Gastroesophageal sphincter (tissue), 4 donors: Measurements from ENCODE around the gene ERCC4. TPM values are rescaled to one million over a fixed set of nuclear protein-coding genes. Genes with fewer than 3 reads are reported as not detected.

Source experiments
- ATAC-seq: fragments of 150-250 bp; one replicate; pipeline ENCODE4 v1.9.1; 2016; ENCODE audit warnings: mild to moderate bottlenecking, moderate library complexity
- H3K27ac ChIP-seq, 4 donors: fragments of 200-600 bp; sonication (generic) in 3 of 4; 1 replicate in 3 of 4; 2 replicates in 1 of 4; pipeline ENCODE4 v1.5.1; 2016 to 2019
- H3K27me3 ChIP-seq: fragments of 200-600 bp; sonication (generic); one replicate; pipeline ENCODE4 v1.5.1; 2019
- H3K36me3 ChIP-seq, 2 donors: fragments of 200-600 bp; sonication (generic); one replicate each; pipeline ENCODE4 v1.5.1; 2019; ENCODE audit warnings: control low read depth in 1 of 2
- H3K4me1 ChIP-seq, 3 donors: fragments of 200-600 bp; sonication (generic); 1 replicate in 2 of 3; 2 replicates in 1 of 3; pipeline ENCODE4 v1.5.1; 2016 to 2019; ENCODE audit warnings: control low read depth in 2 of 3
- H3K4me3 ChIP-seq, 2 donors: fragments of 200-600 bp; sonication (generic); one replicate each; pipeline ENCODE4 v1.5.1; 2019; ENCODE audit warnings: mild to moderate bottlenecking in 1 of 2, moderate library complexity in 1 of 2
- H3K9me3 ChIP-seq, 3 donors: fragments of 200-600 bp; sonication (generic); one replicate each; pipeline ENCODE4 v1.5.1; 2017 to 2019; ENCODE audit warnings: control low read depth in 2 of 3
- CTCF ChIP-seq, 4 experiments: fragments of 200-600 bp in 2 of 4; fragments of 450-650 bp in 2 of 4; sonication (generic) in 1 of 4; IDR thresholded peaks; one replicate each; pipeline ENCODE4 v1.5.1; 2017 to 2019; ENCODE audit warnings: antibody characterized with exemption in 4 of 4, mild to moderate bottlenecking in 2 of 4, moderate library complexity in 2 of 4
- EP300 ChIP-seq: sonication (generic); formaldehyde crosslinking; IDR thresholded peaks from one replicate; pipeline ENCODE4 v1.6.1; 2017; ENCODE audit warnings: antibody characterized with exemption, mild to moderate bottlenecking
- POLR2A ChIP-seq, 2 donors: fragments of 450-650 bp; IDR thresholded peaks; one replicate each; pipeline ENCODE4 v1.6.1; 2017; ENCODE audit warnings: antibody characterized with exemption in 2 of 2, mild to moderate bottlenecking in 2 of 2, moderate library complexity in 1 of 2
- POLR2AphosphoS5 ChIP-seq: sonication (generic); formaldehyde crosslinking; IDR thresholded peaks from one replicate; pipeline ENCODE4 v1.6.1; 2017; ENCODE audit warnings: antibody characterized with exemption
- WGBS, 2 donors: methylation state at CpG; one replicate each; pipeline ENCODE4 v1.1.5; 2018; ENCODE audit warnings: low coverage in 1 of 2; 5-methylcytosine and 5-hydroxymethylcytosine counted together
- total RNA-seq, 4 donors: library from RNA; depleted of rRNA; stranded (reverse); fragments of >200 nt; gene quantifications; one replicate each; pipeline ENCODE4 v1.1.0, GENCODE V29; 2016

ERCC4 gene
- total RNA-seq, 4 donors from 2014 or later = 6.3 to 12.5 (median 9.2) TPM

GRCh38 chr16:13994239-13995106, 74.5 kb downstream of the ERCC4 start:
- H3K4me1 ChIP-seq = peaks cover 0 to 4% (median 0%) of the 10 kb centered on the region in 3 donors
- H3K4me3 ChIP-seq = no peak overlapping the region
- whole genome bisulfite sequencing, 2 donors = 24 to 42% methylated on average over 12 to 13 of the region's 14 CpGs
- H3K36me3 ChIP-seq = no peaks in the 10 kb centered on the region
- TF ChIP-seq POLR2AphosphoS5 (no peak), CTCF (IDR thresholded peaks at IDR 0.05) (no peak), EP300 (no peak), POLR2A (IDR thresholded peaks at IDR 0.05) (no peak)
- H3K27ac ChIP-seq = no peak overlapping the region
- no peaks in the 10 kb centered on the region for H3K27me3 ChIP-seq
- ATAC-seq = no peak
- no peaks in the 10 kb centered on the region for H3K9me3 ChIP-seq

- Histone ChIP-seq H3K27ac (no peak overlapping the region), H3K27me3 (no peaks in the 10 kb centered on the region), H3K9me3 (no peaks in the 10 kb centered on the region), H3K4me3 (no peak overlapping the region), H3K36me3 (no peaks in the 10 kb centered on the region), H3K4me1 (peaks cover 0 to 4% (median 0%) of the 10 kb centered on the region in 3 donors)
- ATAC-seq = no peak
- TF ChIP-seq POLR2AphosphoS5 (no peak), CTCF (IDR thresholded peaks at IDR 0.05) (no peak), POLR2A (IDR thresholded peaks at IDR 0.05) (no peak), EP300 (no peak)
- WGBS, 2 donors = 100% methylated on average over 1 of the region's 1 CpG; no CpG with 5 or more reads in 1 of the 2 donors
Observed at GRCh38 chr16:13995194-13995593, 75.2 kb downstream of the ERCC4 start.

- ATAC-seq = no peak
- Histone ChIP-seq H3K9me3 (no peaks in the 10 kb centered on the region), H3K27me3 (no peaks in the 10 kb centered on the region), H3K27ac (no peak overlapping the region), H3K4me3 (no peak overlapping the region), H3K4me1 (peaks cover 0 to 4% (median 0%) of the 10 kb centered on the region in 3 donors), H3K36me3 (no peaks in the 10 kb centered on the region)
- no peak for TF ChIP-seq POLR2AphosphoS5
- TF ChIP-seq CTCF (IDR thresholded peaks at IDR 0.05) = no peak
- TF ChIP-seq POLR2A (IDR thresholded peaks at IDR 0.05) = no peak
- no peak for TF ChIP-seq EP300
- WGBS, 2 donors = 68 to 87% methylated on average over 5 to 11 of the region's 11 CpGs
Observed at GRCh38 chr16:13996778-13997288, 76.9 kb downstream of the ERCC4 start.

- ATAC-seq = no peak
- no peak for TF ChIP-seq CTCF (IDR thresholded peaks at IDR 0.05)
- TF ChIP-seq POLR2AphosphoS5 = no peak
- TF ChIP-seq POLR2A (IDR thresholded peaks at IDR 0.05) = no peak
- no peak for TF ChIP-seq EP300
- WGBS, 2 donors = 84 to 93% methylated on average over 3 to 4 of the region's 4 CpGs
- H3K27ac ChIP-seq = no peak overlapping the region
- H3K4me3 ChIP-seq = no peak overlapping the region
- no peaks in the 10 kb centered on the region for H3K27me3 ChIP-seq
- H3K36me3 ChIP-seq = no peaks in the 10 kb centered on the region
- H3K4me1 ChIP-seq = peaks cover 0 to 6% (median 0%) of the 10 kb centered on the region in 3 donors
- no peaks in the 10 kb centered on the region for H3K9me3 ChIP-seq
Observed at GRCh38 chr16:13997526-13997925, 77.6 kb downstream of the ERCC4 start.

- no peak overlapping the region for H3K27ac ChIP-seq
- H3K36me3 ChIP-seq = no peaks in the 10 kb centered on the region
- H3K4me1 ChIP-seq = peaks cover 0 to 11% (median 0%) of the 10 kb centered on the region in 3 donors
- no peak for ATAC-seq
- H3K27me3 ChIP-seq = no peaks in the 10 kb centered on the region
- H3K9me3 ChIP-seq = no peaks in the 10 kb centered on the region
- TF ChIP-seq POLR2A (IDR thresholded peaks at IDR 0.05) (no peak), POLR2AphosphoS5 (no peak)
- WGBS, 2 donors = 73 to 83% methylated on average over 4 to 5 of the region's 5 CpGs
- H3K4me3 ChIP-seq = no peak overlapping the region
Observed at GRCh38 chr16:13997933-13998332, 78.0 kb downstream of the ERCC4 start.
